ENCODE results near the gene CTRB2.

CTRB2 gene

DNA sequence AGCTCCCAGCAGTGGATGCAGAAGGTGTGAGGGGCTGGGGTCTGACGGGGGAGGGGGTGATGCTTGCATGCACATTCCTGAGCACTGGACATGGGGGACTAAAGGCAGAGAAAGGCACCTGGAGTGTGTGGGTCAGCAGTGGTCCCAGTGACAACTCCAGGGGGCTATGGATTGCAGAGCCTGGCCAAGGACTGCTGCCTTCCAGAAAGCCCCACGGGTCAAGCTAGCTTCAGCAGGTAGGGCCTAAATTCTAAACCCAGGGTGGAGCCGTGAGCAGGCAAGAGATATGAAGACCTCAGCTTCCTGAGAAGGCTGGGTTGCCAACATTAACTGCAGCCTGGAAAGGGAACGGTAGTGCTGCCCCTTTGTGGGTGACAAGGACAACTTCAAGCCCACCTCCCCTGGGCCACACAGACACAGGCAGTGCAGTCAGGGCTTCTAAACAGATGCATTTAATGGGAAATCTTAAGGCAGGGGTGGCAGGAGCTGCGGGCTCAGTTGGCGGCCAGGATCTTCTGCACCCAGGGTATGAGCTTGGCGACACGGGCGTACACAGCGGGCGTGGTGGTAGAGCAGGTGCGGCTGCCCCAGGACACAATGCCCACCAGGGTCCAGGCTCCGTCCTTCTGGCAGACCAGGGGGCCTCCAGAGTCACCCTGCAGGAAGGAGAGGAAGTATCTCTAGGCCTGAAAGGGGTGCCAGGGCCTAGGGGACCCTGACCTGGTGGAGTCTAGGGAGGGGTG lies 3.1 kb downstream of the CTRB2 start:
- DNase-seq: no peak

- no peak for DNase-seq
Measured at GRCh38 chr16:75203096-75203495, 3.9 kb downstream of the CTRB2 start.

- no peak for DNase-seq
Measured at GRCh38 chr16:75202069-75202590, 4.8 kb downstream of the CTRB2 start.

DNA sequence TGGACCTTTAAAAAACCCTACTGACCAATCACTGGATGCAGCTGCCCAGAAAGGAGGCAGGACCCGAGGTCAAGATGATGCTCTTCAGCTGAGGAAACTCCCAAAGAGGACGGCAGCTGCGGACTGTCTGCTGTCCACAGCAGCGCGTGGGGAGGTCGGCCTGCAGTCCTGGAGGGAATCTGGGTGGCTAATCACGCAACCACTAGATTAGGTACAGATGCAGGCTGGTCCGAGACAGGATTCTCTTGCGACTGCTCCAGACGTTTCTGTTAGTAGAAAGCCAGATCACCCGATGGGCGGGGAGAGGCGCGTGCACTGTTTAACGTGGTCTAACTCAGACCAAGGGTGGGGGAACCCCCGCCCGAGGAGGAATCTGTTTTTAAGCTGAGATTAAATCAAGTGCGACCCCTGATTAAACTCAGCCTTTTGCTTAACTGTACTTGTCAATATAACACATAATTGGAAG lies 8.8 kb downstream of the CTRB2 start:
- DNase-seq: no peak

GRCh38 chr16:75197522-75198134 lies 9.3 kb downstream of the CTRB2 start:
- no peak for DNase-seq

DNA sequence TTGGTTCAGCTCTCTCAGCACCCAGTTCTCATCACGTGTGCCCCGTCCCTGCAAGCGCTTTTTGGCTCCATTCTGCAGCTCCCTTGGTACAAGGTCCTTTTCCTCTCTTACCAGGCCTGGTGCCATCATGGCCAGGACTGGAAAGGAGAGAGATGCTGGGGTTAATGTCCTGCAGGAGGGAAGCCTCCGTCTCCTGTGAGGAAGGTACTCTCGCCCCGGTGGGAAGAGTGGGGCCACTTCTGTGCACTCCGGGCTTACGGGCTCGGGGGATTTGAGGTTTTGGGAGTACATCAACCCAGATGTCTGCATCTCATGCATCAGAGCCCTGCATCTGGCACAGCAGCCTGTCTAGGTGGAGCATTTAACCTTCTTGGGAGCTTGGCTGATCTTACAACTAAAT lies 10.1 kb downstream of the CTRB2 start:
- no peak for DNase-seq

GRCh38 chr16:75195811-75196790 lies 10.9 kb downstream of the CTRB2 start:
- no peak for DNase-seq

DNA sequence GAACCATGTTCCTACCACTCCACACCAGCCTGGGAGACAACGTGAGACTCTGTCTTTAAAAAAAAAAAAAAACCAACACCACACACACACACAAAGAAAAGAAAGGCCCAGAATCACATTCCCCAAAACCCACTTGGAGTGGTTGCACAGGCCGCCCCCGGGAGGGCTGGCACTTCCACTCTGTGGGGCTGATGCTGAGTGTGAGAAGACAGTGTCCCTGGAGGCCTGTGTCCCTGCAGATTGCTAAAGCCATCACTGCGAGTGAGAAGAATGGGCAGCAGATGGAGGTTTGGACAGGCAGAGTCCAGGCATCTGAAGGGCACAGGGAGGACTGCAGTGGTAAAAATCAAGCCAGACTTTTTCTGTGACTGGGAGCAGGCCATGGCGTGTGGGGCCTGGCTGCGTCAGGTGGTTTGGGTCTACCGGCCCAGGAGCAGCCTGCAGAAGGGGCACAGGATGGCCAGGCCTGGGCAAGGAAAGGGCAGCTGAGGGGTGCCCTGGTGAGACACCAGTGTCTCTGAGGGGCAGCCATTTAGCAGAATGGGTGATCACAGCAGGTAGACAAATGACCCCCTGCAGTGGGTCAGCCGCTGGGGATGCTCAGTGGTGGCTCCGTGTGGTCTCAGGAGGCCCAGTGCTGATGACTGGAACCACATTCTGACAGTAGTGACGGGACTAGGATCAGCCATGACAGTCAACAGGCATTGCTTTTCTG lies 13.1 kb downstream of the CTRB2 start:
- DNase-seq: no peak

DNA sequence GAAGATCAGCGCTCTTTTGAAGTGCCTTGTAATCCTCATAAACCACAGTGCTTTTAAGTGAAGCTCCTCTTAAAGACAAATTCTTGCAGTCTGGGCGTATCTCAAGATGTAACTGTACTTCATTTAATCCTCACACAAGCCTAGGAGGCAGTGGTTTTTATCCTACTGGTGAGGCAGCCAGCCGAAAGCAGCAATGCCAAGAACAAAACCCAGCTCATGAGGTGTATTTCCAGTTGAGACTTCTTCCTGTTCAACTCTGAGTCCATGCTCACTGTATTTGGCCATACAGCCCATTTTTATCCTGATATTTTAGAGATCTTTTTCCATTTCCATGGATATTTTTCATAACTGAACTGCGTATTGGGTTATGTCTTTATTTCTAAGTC lies 13.7 kb downstream of the CTRB2 start:
- no peak for DNase-seq

DNA sequence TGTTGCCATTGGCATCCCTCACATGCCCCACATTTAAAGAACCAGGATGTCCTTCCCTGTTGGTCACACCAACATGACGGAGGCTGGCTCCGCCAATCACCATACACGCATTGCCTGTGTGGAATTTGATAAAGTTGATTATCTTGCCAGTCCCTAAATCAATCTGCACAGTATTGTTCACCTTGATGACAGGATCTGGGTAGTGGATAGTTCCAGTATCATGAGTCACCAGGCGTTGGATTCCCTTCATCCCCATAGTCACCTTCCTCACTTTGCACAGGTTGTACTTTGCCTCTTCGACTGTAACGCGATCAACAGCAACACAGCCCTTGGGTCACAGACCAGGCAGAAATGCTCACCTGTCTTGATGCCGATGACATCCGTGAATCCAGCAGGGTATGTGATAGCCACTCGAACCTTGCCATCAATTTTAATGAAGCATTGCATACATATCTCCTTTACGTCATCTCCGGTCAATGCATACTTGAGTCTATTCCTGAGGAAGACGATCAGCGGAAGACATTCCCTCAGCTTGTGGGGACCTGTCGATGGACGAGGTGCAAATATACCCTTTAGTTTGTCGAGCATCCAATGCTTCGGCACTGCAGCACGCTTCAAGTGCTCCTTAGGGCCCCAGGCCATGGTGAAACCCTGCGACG lies 14.2 kb downstream of the CTRB2 start:
- no peak for DNase-seq

- no peak for DNase-seq
Measured at GRCh38 chr16:75189638-75190245, 17.2 kb downstream of the CTRB2 start.

DNA sequence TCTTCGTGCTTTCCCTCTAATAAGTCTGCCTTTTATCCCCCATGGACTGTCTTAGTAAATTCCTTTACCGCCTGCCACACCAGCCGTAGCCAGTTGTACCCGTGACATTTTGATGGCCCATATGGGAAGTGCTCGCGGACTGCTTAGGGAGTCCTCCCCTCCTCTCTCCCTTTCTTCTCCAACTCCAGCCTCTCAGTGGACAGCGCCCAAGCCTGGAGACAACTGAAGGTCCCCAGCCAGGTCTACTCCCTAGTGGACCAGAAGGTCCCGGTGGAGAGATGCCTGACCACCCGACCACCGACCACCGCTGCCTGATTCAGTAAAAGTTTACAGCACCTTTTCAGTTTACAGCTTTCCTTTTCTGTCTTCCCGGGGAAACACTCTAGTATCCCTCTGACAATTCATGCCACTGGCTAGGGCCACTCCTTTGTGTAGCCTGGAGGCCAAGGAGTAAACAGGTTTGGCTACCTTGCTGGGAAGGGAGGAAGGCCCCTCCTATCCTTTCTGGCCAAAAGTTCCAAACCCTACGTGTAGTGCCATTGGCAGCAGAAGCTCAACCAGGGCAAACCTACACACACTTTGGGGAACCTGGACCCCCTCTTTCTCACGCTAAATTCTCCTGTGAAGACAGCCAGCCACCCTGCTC lies 18.0 kb downstream of the CTRB2 start:
- no peak for DNase-seq

DNA sequence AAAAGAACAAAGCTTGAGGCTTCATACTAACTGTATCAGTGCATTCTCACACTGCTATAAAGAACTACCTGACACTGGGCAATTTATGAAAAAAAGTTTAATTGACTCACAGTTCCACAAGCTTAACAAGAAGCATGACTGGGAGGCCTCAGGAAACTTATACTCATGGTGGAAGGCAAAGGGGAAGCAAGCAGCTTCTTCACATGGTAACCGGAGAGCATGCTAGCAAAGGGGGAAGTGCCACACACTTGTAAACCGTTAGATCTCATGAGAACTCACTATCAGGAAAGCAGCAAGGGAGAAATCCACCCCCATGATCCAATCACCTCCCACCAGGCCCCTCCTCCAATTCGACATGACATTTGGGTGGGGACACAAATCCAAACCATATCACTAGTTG lies 25.3 kb downstream of the CTRB2 start:
- peak; percentile 1 for DNase-seq

GRCh38 chr16:75179208-75179607 lies 27.8 kb downstream of the CTRB2 start:
- DNase-seq: no peak

DNA sequence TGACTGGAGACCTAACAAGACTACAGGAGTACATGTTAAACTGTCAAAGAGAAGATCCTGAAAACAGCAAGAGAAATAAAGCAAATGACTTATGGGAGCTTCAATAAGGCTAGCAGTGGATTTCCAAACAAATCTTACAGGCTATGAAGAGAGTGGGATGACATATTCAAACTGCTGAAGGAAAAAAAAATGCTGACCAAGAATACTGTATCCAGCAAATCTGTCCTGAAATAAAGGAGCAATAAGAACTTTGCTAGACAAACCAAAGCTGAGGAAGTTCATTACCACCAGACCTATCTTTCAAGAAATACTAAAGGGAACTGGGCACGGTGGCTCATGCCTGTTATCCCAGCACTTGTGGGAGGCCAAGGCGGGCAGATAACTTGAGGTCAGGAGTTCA lies 30.0 kb downstream of the CTRB2 start:
- DNase-seq: no peak

DNA sequence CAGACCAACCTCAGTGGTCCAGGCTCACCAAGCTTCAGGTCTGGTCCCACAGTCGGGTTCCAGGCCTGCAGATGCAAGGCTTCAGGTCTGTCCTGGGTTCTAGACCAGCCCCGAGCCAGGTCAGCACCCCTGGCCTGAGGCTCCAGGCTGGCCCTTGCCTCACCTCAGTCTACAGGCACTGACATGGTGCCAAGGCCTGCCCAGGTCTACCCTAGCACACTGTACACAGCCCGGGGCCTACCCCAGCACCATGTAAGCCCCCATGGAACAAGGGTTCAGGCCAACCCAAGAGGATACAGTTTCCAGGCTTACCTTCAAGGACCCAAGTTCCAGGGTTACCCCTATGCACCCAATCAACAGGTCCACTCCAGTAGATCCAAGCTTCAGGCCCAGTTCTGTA lies 31.9 kb downstream of the CTRB2 start:
- DNase-seq: no peak

DNA sequence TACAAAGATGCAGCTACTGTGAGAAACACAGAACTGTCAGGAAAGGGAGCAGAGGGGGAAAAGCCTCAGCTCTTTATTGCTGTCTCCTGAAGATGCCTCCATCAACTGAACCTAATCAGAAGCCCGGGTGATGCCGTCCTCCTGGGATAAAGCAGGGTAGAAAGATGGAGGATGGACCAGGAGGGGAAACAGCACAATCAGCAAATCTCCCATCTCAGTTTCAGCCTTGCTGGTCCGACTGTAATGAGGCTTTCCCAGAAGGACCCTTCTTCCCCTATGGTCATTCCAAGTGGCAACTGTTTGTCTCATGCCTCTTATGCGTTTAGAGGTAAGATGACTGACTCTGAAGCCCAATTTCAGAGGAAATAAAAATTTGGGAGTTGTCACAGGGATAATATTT lies 34.4 kb downstream of the CTRB2 start:
- no peak for DNase-seq

DNA sequence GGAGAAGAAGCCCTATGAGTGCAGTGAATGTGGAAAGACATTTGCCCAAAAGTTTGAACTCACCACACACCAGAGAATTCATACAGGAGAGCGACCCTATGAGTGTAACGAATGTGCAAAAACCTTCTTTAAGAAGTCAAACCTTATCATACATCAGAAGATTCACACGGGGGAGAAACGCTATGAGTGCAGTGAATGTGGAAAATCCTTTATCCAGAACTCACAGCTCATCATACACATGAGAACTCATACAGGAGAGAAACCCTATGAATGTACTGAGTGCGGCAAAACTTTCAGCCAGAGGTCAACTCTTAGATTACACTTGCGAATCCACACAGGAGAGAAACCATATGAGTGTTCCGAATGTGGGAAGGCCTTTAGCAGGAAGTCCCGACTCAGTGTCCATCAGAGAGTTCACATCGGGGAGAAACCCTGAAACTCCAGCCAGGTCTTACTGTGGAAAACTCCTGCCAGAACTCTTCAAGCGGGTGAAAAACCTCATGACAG lies 37.0 kb downstream of the CTRB2 start:
- no peak for DNase-seq

- no peak for DNase-seq
Measured at GRCh38 chr16:75160386-75160785, 46.6 kb downstream of the CTRB2 start.
